Placental pericyte (primary cell): ENCODE measurements around the gene ZNF219. TPM values are rescaled to one million over a fixed set of nuclear protein-coding genes. Genes with fewer than 3 reads are reported as not detected.

Experiments
- small RNA-seq: library from RNA; depleted of rRNA; stranded (forward); fragments of <200 nt; gene quantifications from one replicate; pipeline ENCODE3, GENCODE V24; 2012; ENCODE audit warnings: low replicate concordance
- total RNA-seq: library from RNA; depleted of rRNA; stranded (reverse); fragments of >200 nt; gene quantifications from 2 replicates; pipeline ENCODE4 v1.2.3, GENCODE V29; 2012

ZNF219 gene
- total RNA-seq: 1.7 and 7.2 TPM in 2 replicates

DNA sequence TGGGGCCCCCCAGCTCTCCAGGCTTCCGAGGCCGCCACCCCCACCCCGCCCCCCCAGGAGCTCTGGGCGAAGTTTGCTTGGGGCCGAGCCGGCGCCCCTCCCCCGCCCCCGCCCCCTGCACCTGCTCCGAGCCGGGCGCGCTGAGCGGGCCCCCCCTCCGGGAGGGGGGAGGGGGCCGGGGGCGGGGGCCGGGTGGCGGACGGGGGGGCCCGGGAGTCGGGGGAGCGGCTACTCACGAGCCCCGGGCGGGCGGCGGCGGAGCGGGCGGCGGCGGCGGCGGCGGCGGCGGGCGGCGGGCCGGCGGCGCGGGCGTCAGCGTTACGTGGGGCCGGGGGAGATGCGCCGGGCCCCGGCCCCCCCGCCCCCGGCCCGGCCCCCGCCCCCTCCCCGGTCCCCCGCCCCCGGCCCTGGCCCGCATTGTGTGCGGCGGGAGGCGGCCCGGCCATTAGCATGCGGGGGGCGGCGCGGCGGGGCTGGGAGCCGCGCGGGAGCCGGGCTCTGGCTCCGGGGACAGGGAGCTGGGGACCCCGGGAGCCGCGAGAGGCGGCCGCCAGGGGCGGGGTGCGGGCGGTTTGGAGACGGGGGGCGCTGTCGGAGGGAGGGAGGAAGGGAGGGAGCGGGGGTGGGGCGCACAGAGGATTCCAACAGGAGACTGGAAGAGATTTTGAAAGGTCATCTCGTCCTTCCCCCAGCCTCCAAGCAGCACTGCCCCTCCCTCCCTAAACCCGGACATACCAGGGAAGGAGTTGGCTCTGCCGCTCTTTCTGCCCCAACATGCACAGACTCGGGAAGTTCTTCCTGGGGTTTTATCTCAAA lies at the start of gene ZNF219:
ZNF219 (minus strand) TSS at position 580 of the 816 bp plus-strand sequence. CDS start 5,064 bp downstream, outside the sequence.

DNA sequence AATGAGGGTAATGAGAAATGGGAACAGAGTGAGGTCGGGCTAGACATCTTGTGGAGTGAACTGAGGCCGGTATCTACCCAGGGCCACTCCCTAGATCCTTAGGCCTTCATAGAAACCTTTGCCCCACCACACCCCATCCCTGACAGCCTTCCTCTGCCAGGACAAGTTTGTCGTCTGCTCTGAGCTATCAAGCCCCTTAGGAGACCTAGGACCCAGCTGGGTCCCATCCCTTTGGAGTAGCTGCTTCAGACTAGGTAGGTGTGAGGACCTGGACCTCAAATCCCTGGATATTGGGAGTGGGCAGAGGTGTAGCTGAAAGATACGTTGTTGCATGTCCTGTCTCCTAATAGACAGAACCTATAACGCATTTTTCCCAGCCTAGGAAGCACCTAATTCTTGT lies 2.5 kb upstream of the ZNF219 start, which contains the start of gene TMEM253:
TMEM253 (plus strand) TSS at position 136 of the 400 bp plus-strand sequence. CDS start 278 bp downstream, outside the sequence.

DNA sequence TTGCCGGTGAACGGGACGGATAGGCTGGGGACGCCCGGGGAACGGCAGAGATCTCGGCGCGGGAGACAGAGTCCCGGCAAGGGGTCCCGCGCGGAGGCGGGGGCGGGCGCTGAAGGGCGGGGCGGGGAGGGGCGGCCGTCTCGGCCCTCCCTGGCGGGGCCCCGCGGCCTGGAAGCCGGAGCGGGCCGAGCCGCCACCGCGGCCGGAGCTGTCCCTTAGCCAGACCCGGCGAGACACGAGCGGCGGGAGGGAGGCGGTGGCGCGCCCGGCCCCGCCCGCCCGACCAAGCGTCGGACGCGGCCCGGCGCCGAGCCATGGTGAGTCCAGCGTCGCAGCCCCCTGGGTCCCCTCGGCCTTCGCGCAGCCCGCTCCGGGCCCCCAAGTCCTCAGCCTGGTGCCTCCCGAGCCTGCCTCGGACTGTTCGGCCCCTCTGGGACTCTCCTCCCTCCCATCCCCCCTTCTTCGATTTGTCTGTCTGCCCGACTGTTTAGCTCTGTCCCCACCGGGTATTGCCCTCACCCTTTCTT lies 28.3 kb downstream of the ZNF219 start, which contains the start of gene ARHGEF40:
ARHGEF40 (plus strand) TSS at position 222 of the 527 bp plus-strand sequence; CDS start at position 315, 93 bp downstream.

DNA sequence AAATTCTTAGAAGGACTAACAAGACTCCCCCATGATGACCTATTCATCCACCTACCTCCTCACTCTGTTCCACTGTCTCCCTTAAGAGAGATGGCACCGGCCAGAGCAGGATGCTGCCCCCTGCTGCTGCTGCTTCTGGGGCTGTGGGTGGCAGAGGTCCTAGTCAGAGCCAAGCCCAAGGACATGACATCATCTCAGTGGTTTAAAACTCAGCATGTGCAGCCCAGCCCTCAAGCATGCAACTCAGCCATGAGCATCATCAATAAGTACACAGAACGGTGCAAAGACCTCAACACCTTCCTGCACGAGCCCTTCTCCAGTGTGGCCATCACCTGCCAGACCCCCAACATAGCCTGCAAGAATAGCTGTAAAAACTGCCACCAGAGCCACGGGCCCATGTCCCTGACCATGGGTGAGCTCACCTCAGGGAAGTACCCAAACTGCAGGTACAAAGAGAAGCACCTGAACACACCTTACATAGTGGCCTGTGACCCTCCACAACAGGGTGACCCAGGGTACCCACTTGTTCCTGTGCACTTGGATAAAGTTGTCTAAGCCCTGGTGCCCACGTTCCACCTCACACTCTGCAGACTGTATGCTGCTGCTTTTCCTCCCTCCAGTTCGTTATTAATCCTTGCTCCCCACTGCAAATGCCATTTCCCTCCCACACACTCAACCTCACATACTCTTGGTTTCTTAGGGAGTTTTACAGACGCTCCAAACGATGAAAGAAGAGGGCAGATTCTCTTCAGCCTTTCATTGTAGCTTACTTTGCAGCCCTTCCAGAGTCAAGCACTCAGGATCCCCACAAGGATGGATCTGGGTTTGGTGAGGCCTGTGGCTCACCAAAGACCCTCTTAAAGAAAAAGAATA lies 40.4 kb downstream of the ZNF219 start, which contains the start of gene RNASE8:
RNASE8 (plus strand) TSS at position 20 of the 873 bp plus-strand sequence; CDS start at position 91, 71 bp downstream.

DNA sequence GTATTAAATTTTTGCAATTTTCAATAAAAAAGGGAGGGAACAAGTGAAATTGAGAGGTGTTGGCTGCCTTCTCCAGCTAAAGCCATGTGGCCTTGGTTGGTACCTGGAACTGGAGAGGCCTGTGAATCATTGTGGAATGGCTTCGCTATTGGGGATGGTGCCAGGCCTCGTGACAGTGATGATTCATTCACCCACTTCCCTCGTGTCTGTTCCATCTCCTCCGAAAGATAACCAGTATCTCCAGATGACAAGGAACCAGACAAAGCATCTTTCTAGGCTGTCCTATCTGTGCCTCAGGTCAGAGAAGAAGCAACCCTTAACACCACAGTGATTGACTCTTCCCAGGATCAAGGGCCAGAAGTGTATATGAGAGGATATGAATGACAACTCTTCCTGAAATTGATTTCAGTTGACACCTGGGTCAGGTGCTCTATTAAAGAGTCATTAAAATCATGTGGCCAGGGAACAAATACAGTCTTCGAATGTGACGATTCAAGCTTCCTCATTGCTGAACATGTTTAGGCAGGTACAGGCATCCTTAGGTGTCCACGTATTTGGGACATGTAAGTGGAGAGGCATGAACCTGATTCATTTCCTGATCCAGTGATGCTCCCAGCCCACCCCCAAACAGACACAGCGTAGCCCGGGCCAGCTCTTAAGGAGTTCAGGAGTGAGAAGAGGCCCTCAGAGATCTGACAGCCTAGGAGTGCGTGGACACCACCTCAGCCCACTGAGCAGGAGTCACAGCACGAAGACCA lies 56.6 kb downstream of the ZNF219 start, which contains the start of gene RNASE7:
RNASE7 (plus strand) TSS at position 687 of the 758 bp plus-strand sequence. CDS start 631 bp downstream, outside the sequence.

Small RNA genes within 50 kb of the gene (small RNA-seq; reads per million reads assigned to genes)
- gene RNU6-252P: not detected

Other genes starting within 250 kb of the ZNF219 start
- not detected in 2 replicates for gene RNASE3, start 207.3 kb downstream of the ZNF219 start, total RNA-seq
- gene RNASE2, start 143.2 kb downstream of the ZNF219 start, total RNA-seq: not detected in 2 replicates
- gene METTL17, start 108.7 kb downstream of the ZNF219 start, total RNA-seq: 33.3 and 62.6 TPM in 2 replicates
- gene SLC39A2, start 99.4 kb downstream of the ZNF219 start, total RNA-seq: 0.14 TPM in 1 of 2 replicates, not detected in the other
- 1.7 and 4.2 TPM in 2 replicates for gene NDRG2, start 73.6 kb downstream of the ZNF219 start, total RNA-seq
- gene TPPP2, start 68.4 kb downstream of the ZNF219 start, total RNA-seq: not detected in 2 replicates
- not detected in 2 replicates for gene RNASE13, start 63.8 kb downstream of the ZNF219 start, total RNA-seq
- not detected in 2 replicates for gene RNASE7, start 56.3 kb downstream of the ZNF219 start, total RNA-seq
- gene RNASE8, start 40.8 kb downstream of the ZNF219 start, total RNA-seq: not detected in 2 replicates
- gene ARHGEF40, start 28.4 kb downstream of the ZNF219 start, total RNA-seq: 17.5 and 57.3 TPM in 2 replicates
- not detected in 2 replicates for gene TMEM253, start 2.4 kb upstream of the ZNF219 start, total RNA-seq
- gene OR5AU1, start 57.4 kb upstream of the ZNF219 start, total RNA-seq: not detected in 2 replicates
- 451 and 701 TPM in 2 replicates for gene HNRNPC, start 170.8 kb upstream of the ZNF219 start, total RNA-seq
- 0.22 and 0.29 TPM in 2 replicates for gene RPGRIP1, start 181.4 kb upstream of the ZNF219 start, total RNA-seq